ENCODE data around the gene ARPC3. TPM values are rescaled to one million over a fixed set of nuclear protein-coding genes. Genes with fewer than 3 reads are reported as not detected.
"Not testable (repeated sequence)": the region's sequence is repeated elsewhere in the genome, so short reads cannot be mapped to it uniquely, and the experiment has no call there.

The ARPC3 gene
- total and polyA plus RNA-seq, 8 donors: 53.1 to 167 (median 94.6) TPM

DNA sequence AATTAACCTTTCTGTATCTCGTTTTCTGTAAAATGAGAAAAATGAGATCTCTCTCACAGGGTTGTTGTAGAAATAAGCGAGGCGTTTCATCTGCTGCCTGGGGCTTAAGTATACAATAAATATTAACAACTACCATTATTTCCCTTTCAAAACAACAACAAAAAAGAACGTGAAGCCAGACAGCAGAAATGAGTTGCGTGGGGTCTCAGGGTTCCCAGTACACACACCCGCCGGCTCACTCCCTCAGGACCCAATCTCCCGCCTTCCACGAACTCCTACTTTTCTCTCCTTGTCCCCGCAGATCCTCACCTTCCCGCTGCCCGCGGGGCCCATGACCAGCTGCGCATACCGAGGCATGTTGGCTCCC lies 17.7 kb upstream of the ARPC3 start:
- Histone ChIP-seq H3K36me3 (no peaks in the 10 kb centered on the region), H3K4me1 (peaks cover 7 to 11% (median 7%) of the 10 kb centered on the region in 3 donors), H3K27ac (peak overlapping the region; percentile 53 to 88 (median 78)), H3K4me3 (peak overlapping the region; percentile 49 to 76 (median 67)), H3K27me3 (no peaks in the 10 kb centered on the region), H3K9me3 (no peaks in the 10 kb centered on the region)
- FAIRE-seq (no peak), DNase-seq (no peak), ATAC-seq (no peak)
- TF ChIP-seq, protein P1, sequence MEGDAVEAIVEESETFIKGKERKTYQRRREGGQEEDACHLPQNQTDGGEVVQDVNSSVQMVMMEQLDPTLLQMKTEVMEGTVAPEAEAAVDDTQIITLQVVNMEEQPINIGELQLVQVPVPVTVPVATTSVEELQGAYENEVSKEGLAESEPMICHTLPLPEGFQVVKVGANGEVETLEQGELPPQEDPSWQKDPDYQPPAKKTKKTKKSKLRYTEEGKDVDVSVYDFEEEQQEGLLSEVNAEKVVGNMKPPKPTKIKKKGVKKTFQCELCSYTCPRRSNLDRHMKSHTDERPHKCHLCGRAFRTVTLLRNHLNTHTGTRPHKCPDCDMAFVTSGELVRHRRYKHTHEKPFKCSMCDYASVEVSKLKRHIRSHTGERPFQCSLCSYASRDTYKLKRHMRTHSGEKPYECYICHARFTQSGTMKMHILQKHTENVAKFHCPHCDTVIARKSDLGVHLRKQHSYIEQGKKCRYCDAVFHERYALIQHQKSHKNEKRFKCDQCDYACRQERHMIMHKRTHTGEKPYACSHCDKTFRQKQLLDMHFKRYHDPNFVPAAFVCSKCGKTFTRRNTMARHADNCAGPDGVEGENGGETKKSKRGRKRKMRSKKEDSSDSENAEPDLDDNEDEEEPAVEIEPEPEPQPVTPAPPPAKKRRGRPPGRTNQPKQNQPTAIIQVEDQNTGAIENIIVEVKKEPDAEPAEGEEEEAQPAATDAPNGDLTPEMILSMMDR (IDR thresholded peaks at IDR 0.05): no peak
- intact Hi-C loops (cut with DNase I): no loop called here
- 0% methylated on average over 15 of the region's 15 CpGs for WGBS, 2 donors

DNA sequence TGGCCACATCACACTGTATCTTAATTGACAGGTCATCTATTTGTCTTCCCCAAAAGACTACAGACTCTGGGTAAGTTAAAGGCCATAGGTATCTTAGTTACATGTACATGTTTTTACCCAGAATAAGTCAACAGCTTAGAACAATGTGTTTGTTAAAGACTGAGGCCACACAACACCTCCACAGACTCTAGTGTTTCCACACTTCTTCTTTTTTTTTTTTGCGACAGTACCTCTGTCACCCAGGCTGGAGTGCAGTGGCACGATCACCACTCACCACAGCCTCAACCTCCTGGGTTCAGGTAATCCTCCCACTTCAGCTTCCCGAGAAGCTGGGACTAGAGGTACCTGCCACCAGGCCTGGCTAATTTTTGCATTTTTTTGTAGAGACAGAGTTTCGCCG lies 16.7 kb upstream of the ARPC3 start:
- H3K27me3 ChIP-seq: no peaks in the 10 kb centered on the region
- DNase-seq: no peak
- no peak for ATAC-seq
- H3K36me3 ChIP-seq: no peaks in the 10 kb centered on the region
- TF ChIP-seq, protein P1 (IDR thresholded peaks at IDR 0.05): no peak
- H3K4me3 ChIP-seq: peak overlapping the region in 1 of 4 donors; percentile 76
- H3K27ac ChIP-seq: no peak overlapping the region
- FAIRE-seq: no peak
- intact Hi-C loops (cut with DNase I): no loop called here
- peaks cover 7 to 11% (median 7%) of the 10 kb centered on the region in 3 donors for H3K4me1 ChIP-seq
- no peaks in the 10 kb centered on the region for H3K9me3 ChIP-seq
- WGBS, 2 donors: 45 to 60% methylated on average over 5 of the region's 5 CpGs

DNA sequence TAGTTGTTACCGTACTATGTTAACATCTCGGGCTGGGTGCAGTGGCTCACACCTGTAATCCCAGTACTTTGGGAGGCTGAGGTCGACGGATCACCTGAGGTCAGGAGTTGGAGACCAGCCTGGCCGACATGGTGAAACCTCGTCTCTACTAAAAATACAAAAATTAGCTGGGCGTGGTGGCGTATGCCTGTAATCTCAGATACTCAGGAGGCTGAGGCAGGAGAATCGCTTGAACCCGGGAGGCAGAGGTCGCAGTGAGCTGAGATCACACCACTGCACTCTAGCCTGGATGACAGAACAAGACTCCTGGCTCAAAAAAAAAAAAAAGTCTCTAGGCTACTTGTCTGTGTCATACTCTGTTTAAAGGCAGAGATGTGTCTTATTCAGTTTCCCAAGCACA lies 15.6 kb upstream of the ARPC3 start:
- intact Hi-C loops (cut with DNase I): not testable (repeated sequence)

DNA sequence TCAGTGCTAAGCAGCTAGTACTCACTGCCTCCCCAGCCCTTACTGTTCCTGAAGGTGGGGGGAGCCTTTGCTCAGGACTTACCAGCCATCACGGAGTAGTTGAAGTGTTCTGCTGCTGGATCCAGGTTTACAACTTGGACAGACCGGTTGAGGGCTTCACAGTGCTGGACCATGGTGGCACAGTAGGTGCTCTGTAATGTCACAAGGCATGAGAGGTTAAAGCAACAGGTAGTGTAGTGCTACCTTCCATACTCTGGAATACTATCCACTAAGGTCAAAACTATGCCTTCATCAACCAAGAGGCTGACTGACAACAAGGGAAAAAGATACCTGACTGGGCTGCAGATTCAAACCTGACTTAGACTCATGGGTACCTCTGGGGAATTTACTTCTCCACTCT lies 14.9 kb upstream of the ARPC3 start:
- Histone ChIP-seq H3K4me3 (no peak overlapping the region), H3K4me1 (peaks cover 7 to 11% (median 7%) of the 10 kb centered on the region in 3 donors), H3K9me3 (no peaks in the 10 kb centered on the region), H3K36me3 (no peaks in the 10 kb centered on the region), H3K27me3 (no peaks in the 10 kb centered on the region), H3K27ac (no peak overlapping the region)
- no peak for FAIRE-seq
- 86 to 100% methylated on average over 2 of the region's 2 CpGs for WGBS, 2 donors
- DNase-seq: no peak
- ATAC-seq: no peak
- intact Hi-C loops (cut with DNase I): no loop called here
- TF ChIP-seq, protein P1 (IDR thresholded peaks at IDR 0.05): no peak

More for the DNA sequence above, 15.6 kb upstream of the ARPC3 start:
- not testable (repeated sequence) for H3K4me3 ChIP-seq, H3K36me3 ChIP-seq, FAIRE-seq, DNase-seq, H3K27me3 ChIP-seq, H3K9me3 ChIP-seq, ATAC-seq, H3K27ac ChIP-seq
- peaks cover 7 to 11% (median 7%) of the 10 kb centered on the region in 3 donors for H3K4me1 ChIP-seq
- WGBS, 2 donors: 82 to 89% methylated on average over 11 of the region's 11 CpGs

DNA sequence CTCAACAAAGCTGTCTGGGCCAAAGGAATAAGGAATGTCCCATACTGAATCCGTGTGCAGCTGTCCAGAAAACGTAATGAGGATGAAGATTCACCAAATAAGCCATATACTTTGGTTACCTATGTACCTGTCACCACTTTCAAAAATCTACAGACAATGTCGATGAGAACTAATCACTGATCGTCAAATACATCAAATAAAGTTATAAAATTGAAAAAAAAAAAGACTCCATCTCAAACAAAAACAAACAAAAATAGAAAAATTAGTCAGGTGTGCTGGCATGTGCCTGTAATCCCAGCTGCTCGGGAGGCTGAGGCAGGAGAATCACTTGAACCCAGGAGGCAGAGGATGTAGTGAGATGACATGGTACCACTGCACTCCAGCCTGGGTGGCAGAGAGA lies 11.1 kb upstream of the ARPC3 start:
- WGBS, 2 donors: 83 to 88% methylated on average over 5 of the region's 5 CpGs
- H3K27me3 ChIP-seq; intact Hi-C loops (cut with DNase I); ATAC-seq; H3K27ac ChIP-seq; H3K4me1 ChIP-seq; H3K4me3 ChIP-seq; FAIRE-seq; H3K36me3 ChIP-seq; H3K9me3 ChIP-seq; DNase-seq: not testable (repeated sequence)

DNA sequence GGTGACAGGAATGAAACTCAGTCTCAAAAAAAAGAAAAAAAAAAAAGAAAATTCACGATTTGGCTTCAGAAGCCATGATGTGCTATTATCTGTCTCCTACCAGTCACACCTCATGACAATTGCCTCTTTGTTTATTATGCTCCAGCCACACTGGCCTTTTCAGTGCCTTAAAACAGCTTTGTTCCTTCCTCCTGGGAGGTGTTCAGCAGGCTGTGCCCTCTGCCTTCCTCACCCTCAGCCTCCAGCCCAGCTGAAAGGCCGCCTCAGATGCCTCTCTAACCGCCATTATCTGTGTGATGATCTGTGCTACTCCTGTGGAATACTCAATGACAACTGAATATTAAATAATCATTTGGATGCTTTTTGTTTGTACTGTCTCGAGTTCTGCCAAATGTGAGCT lies 8.6 kb upstream of the ARPC3 start:
- ATAC-seq: no peak
- DNase-seq: no peak
- intact Hi-C loops (cut with DNase I): no loop called here
- no peaks in the 10 kb centered on the region for H3K9me3 ChIP-seq
- H3K4me3 ChIP-seq: no peak overlapping the region
- TF ChIP-seq, protein P1 (IDR thresholded peaks at IDR 0.05): no peak
- H3K27me3 ChIP-seq: no peaks in the 10 kb centered on the region
- H3K27ac ChIP-seq: no peak overlapping the region
- no peaks in the 10 kb centered on the region for H3K4me1 ChIP-seq
- 83 to 91% methylated on average over 4 of the region's 4 CpGs for WGBS, 2 donors
- H3K36me3 ChIP-seq: peaks cover 0 to 9% (median 0%) of the 10 kb centered on the region in 3 donors
- no peak for FAIRE-seq

All from pancreas (tissue), 10 donors.